ENCODE measurements around the gene TNFRSF12A.

Gene TNFRSF12A

DNA sequence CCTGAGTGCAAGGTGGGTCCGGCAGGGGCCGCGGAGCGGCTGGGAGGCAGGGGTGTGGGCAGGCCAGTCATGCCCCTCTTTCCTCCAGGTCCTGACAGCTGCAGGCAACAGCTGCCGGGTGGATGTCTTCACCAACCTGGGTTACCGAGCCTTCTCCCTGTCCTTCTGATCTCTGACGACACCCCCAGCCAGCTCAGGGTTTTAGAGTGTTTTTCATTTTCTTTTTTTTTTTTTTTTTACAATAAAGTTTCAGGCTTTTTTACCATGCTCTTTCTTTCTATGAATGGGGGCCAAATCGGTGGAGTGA lies 7.3 kb downstream of the TNFRSF12A start:
- DNase-seq: no peak

DNA sequence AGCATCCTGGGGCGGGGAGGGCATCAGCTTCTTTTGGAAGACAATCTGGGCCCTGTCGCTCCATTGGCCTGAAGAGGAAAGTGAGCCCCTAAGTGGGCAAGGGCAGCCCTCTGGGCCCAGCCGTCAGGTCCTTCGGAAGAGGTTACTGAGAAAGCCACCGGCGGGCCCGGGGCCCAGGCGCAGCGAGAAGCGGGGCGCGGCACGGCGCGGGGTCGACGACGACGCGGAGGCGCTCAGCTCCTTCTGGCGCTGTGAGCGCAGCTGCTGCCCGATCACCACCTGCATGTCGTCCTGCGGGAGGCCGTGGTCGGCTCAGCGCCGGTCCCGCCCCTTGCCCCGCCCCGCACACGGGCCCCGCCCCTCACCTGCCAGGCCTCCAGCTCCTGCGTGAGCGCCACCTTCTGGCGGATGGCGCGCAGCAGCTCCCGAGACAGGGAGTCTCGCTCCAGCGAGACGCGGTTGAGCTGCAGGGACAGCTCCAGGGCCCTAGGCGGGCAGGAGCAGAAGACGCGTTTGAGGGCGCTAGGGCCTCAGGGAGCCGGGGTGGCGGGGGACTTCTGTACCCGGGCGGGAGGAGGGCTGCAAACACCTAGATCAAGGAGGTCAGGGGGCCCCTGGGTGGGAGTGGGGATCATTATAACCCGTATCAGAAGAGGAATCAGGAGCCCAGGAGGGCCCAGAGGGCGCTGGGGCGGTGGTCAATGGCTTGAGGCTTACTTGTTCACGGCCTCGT lies 8.0 kb downstream of the TNFRSF12A start:
- peak; percentile 79 for DNase-seq

DNA sequence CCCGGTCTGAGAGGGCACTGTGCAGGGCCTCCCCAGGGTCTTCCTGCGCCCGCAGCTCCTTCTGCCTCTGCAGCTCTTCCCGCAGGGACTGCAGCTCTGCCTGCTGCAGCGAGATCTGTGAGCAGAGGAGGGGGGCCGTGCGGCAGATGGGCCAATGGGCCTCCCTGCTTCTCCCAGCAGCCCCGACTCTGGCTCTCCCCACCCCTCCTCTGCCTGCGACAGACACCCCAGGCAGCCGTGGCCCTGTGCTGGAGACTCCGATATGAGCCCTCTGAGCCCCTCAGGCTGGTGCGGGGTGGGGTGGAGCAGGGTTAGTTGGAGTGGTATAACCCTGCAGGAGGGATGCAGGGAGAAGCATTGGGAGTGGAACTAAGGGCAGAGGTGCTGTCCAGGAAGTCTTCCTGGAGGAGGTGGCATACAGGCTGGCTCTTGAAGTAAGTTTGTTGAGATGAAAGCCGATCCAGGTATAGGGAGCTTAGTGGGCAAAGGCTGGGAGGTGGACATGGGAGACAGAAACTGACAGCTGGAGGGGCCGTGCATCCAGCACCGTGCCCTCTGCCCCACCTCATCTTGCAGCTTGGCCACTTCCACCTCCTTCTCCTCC lies 8.7 kb downstream of the TNFRSF12A start:
- no peak for DNase-seq

DNA sequence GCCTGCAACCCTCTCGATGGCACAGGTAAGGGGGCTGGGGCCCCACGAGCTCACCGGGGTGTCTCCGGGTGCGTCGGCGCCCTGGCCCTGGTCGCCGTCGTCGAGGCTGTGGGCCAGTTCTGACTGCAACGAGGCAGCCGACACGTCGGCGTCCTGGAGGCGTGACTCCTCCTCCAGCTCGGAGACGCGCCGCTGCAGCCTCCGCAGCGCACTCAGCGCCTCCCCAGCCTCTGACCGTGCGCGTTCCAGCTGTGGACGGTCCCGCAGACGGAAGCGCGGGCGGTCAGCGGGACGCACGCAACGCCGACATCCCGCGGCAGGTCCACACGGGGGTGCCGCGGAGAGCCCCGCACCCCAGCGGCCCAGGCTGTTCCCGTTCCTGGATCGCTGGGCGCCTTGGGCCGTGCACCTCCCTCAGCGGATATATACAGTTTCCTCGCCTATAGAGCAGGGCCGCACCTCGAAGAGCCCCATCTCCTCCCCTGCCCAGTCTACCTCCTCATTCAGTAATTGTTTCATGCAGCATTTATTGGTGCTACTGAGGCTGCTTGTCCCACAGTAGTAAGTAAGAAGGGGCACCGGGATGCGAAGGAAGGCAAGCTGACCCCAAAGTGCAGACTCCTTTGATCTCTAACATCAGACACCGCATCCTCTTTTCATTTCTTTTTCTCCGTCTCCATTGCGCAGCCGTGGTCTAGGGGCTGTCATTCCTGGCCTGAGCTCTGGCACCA lies 9.5 kb downstream of the TNFRSF12A start:
- no peak for DNase-seq

DNA sequence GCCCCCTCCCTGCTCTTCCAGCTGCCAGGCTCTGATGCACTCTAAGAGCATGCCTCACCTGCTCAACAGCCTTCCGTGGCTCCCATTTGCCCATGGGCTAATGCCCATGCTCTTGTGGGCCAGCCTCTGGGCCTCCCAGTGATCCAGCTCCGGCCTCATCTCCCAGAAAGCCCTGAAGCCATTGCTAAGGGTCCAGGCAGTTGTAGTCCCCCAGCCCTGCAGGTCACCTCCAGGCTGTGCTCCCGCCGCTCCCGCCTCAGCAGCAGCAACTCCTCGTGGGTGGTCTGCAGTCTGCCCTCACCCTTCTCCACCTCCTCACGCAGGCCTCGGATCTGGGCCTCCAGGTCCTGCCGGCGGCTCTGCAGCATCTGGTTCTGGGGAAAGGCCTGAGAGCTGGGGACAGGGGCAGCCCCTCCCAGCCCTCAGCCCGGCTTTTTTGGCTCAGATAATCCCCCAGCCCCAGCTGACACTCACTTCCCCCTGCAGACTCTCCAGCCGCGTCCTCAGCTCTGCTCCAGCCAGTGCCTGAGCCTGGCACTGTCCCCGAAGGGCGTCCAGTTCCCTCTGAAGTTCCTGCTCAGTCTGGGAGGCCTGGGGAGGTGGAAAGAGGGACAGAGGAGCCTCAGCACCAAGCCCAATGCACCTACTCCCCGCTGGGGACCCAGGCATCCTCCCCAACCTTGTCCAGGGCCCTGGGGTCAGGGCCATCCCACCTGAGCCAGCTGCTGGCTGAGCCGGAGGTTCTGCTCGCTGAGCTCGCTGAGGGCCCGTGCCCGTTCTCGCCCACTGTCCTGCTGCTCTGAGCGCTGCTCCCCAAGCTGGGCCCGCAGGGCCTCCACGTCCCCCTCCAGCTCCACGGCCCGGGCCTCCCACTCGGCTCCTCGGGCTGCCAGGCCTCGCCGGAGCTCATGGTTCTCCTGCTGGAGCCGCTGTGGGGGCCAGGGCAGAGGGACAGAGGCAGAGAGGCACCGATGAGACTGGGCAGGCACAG lies 10.3 kb downstream of the TNFRSF12A start:
- no peak for DNase-seq

DNA sequence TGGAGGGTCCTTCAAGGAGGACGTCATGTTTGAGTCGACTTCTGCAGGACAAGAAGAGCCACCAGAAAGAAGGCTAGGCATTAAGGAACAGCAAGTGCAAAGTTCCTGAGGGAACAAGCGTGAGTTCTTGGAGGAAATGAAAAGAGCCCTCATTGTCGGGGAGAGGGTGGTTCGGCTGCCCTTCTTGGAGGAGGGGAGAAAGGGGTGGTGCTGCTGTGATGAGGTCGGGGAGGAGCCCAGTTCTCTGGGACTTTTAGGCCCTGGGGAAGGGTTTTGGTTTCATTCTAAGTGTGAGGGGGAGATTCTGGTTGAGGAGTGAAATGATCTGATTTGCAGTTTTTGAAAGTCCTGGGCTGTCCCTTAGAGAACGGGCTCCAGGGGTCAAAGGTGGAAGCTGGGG lies 12.5 kb downstream of the TNFRSF12A start:
- no peak for DNase-seq

DNA sequence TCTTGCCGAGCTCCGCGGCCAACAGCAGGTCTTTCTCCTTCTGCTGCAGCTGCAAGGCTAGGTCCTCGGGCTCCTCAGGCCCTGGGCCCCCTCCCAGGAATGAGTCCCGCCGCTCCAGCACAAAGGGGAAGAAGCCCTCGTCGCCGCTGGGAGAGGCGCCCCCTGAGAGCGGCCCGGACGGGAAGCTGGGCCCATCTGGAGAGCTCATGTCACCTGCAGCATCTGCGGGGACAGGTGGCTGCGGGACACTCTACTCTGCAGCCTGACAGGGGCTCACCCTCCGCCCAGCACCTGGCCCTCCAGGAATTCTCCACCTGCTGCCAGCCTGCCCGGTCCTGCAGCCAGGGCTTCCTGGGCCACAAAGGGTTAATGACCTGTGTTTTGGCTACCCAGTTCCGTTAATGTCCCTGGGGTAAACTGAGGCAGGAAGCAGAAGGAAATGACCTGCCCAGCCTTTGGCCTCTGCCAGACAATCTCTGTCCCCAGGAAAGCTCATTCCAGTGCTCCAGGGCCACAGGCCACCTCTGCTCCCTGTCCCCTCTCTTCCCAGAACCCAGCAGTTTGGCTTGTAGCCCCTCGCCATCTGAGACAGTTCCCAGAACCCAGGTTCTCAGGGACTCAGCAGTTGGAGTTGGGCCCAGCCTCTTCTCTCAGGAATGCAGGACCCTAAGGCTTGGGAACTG lies 15.3 kb downstream of the TNFRSF12A start:
- no peak for DNase-seq

DNA sequence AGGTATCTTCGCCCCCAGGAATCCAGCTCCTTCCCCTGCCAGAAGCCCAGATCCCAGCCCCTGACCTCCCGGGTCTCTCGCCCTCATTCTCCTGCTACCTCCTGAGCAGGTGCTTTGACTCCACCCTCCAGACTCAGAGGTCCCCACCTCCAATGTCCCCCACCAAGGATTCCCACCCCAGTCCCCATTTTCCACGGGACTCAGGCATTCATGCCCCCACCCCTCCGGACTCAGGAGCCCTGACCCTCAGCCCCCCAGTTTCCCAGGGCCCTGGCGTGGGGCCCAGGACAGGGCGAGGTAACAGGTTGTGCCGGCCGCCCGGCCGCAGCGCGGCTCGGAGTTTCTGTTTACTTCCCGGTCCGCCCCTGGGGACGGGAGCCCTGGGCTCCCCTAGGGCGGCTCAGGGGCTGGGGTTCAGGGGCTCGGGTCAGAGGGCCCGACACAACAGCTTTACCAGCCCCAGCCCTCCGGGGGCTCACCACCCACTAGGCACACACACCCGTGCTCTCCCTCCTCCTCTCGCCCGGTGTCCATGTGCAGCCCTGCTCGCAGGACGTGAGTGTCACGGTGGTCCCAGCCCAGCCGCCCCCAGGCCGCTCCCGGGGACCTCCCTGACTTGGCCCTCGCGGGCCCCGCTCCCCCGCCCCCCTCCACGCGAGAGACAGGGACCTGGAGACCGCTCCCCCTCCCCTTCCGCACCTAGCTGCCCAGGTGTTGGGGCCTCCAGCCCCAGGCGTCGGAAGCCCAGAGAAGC lies 16.0 kb downstream of the TNFRSF12A start:
- DNase-seq: no peak

DNA sequence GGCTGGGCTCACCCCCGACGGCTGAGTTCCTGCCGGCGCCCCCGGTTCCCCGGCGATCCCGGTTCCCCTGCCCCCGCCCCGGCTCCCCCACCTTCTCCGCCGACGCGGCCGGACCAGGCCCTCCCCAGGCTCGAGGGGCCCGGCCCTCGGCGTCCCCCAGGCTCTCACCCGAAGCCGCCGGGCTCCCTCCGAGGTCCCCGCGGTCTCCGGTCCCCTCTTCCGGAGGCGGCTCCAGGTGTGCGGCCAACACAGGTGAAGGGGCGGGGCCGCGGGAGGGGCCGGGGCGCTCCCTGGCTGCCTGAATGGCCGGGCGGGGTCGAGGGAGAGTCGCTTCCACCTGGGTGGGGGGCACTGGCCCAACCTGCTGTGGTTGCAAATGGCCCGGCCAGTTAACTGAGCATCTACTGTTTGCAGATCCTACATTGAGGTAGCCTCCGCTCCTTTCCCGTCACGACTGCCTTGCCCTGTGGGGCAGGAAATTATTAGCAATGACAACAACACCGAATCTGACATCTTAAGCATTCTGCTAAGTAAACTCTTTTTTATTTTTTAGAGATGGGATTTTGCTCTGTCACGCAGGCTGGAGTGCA lies 16.7 kb downstream of the TNFRSF12A start, which contains the start of gene BICDL2:
Gene BICDL2, minus strand, starts transcription at position 219 of the 590 bp plus-strand sequence. CDS start 1,448 bp downstream, outside the sequence.
- no peak for DNase-seq

DNA sequence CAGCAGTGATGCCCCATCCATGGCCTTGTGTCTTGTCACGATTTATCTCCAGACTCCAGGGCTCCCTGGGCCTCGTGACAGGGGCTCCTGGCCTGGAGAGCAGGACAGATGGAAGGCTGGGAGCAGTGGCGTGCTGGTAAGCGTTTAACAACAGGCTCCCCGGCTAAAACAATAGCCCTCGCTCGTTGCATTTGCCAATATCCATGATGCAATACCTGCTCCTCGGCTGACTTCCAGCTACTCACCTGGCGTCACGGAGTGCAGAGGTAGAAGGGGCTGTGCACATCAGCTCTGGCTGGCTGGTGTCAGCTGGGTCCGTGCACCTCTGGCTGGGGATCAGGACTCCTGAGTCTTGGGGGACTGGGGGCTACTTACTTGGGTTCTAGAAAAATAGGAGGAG lies 18.1 kb downstream of the TNFRSF12A start:
- no peak for DNase-seq

DNA sequence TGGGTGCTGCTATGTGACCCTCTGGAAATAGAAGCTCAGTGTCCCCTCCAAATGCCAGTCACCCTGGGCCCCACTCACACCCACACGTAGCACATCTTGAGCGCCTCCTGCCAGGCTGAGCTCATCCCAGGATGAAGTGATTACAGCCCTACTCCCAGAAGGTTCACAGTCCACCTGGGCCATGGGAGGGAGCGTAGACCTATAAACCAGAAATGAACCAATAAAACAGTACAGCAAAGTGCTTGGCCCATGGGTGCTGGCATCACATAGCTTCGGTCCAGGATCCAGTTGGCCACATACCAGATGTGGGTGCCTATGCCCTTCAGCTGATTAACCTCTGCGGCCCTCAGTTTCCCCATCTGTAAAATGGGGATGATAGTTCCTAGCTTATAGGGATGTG lies 18.7 kb downstream of the TNFRSF12A start:
- no peak for DNase-seq

DNA sequence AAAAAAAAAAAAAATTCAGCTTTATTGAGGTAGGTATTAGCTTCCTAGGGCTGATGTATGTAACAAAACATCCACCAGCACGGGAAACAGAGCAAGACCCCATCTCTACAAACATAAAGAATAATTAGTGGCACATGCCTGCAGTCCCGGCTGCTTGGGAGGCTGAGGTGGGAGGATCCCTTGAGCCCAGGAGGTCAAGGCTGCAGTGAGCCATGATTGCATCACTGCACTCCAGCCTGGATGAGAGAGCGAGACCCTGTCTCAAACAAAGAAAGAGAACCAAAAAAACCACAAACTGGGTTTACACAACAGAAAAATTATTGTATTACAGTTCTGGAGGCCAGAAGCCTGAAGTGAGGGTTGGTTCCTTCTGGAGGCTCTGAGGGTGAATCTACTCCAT lies 22.2 kb downstream of the TNFRSF12A start:
- DNase-seq: no peak

DNA sequence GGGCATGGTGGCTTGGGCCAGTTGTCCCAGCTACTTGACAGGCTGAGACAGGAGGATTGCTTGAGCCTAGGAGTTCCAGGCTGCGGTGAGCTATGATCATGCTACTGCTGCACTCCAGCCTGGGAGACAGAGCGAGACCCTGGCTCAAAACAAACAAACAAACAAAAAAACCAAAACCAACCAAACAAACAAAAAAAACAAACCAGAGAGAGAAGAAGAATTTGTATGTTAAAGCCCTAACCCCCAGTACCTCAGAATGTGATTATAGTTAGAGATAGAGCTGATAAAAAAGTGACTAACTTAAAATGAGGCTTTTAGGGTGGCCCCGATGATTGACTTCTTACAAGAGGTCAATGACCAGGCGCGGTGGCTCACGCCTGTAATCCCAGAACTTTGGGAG lies 24.5 kb downstream of the TNFRSF12A start:
- DNase-seq: no peak

DNA sequence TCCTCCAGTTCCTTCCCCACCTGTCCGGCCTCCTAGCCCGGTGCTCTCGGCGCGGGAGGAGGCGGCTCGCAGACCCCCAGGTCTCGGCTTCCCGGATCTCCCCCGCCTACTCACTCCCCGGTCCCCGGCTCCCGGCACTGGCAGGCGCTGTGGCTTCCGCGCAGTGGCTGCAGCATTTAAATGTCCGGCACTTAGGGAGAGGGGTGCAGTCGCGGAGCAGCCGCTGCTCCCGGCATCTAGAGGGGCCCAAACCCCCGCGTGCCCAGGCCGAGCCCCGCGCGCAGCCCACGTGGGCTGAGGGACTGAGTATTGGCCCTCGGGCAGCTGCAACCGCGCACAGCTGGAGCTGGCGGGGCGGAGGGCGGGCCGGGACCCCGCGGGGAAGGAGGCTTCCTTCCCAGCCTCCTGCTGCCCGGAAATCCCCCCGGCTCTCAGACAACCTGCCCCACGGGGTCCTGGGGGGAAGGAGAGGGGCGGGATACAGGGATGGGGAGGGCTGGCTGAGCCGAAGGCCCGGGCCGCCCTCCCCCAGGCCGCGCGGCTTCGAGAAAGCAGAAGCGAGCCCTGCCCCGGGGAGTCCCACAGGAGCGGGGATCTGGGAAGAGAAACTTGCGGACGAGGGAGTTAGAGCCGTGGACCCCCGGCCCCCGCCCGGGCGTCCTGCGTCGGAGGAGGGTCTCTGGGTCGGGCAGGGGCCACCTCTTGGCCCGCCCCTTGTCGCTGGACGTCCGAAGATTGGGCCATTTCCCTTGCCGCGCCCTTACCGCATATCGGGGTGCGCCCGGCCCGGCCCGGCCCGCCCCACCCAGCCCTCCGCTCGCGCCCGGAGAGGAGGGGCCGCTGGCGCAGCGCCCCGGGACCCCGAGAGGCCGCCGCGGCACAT lies 25.8 kb downstream of the TNFRSF12A start, which contains the start of gene MMP25:
Gene MMP25, plus strand, starts transcription at position 804 of the 883 bp plus-strand sequence. CDS start 357 bp downstream, outside the sequence.
- no peak for DNase-seq

DNA sequence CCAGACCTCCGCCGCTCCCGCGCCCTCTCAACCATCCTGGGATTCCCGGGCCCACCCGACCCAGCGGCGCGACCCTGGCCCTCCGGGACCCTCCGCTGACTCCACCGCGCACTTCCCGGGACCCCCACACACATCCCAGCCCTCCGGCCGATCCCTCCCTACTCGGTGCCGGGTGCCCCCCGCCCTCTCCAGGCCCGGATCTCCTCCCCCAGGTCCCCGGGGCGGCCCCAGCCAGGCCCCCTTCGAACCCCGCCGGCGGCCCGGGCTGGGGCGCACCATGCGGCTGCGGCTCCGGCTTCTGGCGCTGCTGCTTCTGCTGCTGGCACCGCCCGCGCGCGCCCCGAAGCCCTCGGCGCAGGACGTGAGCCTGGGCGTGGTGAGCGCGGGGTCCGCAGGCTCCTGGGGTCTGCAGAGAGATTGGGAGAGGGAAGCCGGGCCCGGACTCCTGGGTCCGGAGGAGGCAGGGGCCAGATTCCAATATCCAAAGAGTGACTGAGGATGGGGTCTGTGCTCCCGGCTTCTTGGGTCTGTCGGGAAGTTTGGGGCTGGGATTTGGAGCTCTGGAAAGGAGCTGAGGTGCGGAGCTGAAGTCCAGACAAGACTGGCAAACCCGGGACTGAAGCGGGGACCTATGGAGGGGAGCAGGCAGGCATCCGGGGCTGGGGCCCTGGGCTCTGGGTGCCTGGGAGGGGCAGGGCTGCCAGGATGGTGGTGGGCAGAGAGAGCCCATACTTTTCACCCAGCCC lies 26.6 kb downstream of the TNFRSF12A start:
- no peak for DNase-seq

DNA sequence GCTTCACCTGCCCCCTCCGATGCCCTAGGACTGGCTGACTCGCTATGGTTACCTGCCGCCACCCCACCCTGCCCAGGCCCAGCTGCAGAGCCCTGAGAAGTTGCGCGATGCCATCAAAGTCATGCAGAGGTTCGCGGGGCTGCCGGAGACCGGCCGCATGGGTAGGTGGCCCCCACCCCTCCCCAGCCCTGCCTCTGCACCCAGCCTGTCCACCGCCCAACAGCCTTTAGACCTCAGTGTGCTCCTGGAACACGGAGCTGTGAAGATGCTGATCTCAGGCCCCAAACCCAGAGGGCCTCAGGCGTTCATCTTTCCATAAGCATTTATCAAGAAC lies 27.2 kb downstream of the TNFRSF12A start:
- no peak for DNase-seq

DNA sequence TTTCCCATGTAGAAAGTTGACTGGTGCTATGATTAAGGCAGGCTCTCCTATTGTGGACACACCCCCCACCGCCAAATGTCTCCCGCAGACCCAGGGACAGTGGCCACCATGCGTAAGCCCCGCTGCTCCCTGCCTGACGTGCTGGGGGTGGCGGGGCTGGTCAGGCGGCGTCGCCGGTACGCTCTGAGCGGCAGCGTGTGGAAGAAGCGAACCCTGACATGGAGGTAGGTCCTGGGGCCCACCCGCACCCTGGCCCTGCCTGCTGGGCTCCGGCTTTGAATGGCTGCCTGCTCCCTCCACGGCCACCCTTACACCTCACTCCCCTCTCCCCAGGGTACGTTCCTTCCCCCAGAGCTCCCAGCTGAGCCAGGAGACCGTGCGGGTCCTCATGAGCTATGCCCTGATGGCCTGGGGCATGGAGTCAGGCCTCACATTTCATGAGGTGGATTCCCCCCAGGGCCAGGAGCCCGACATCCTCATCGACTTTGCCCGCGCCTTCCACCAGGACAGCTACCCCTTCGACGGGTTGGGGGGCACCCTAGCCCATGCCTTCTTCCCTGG lies 29.8 kb downstream of the TNFRSF12A start:
- DNase-seq: no peak

DNA sequence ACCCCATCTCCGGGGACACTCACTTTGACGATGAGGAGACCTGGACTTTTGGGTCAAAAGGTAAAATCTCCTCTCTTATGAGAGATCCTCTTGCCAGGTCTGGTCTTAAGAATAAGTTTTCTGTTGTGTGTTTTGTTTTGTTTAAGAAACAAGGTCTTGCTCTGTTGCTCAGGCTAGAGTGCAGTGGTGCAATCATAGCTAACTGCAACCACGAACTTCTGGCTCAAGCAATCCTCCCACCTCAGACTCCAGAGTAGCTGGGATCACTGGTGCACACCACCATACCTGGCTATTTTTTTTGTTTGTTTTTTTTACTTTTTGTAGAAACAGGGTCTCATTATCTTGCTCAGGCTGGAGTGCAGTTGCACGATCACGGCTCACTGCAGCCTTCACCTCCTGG lies 30.3 kb downstream of the TNFRSF12A start:
- no peak for DNase-seq

DNA sequence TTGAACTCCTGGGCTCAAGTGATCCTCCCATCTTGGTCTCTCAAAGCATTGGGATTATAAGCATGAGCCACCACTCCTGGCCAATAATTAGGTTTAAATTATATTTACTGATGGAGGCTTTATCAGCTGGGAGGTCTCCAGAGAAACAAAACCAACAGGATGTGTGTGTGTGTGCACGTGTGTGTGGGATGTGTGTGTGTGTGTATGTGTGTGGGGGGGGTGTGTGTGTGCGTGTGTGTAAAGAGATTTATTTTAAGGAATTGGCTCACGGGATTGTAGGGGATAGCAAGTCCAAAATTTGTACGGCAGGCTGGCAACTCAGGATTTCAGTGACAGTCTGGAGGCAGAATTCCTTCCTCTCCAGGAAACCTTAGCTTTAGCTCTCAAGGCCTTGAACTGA lies 30.8 kb downstream of the TNFRSF12A start:
- DNase-seq: no peak
